CD14-positive monocyte (primary cell): ENCODE measurements around the gene RNF212. TPM values are rescaled to one million over a fixed set of nuclear protein-coding genes. Genes with fewer than 3 reads are reported as not detected.

Experiments
- DNase-seq, 3 donors: peaks; one replicate each; pipeline ENCODE4 v3.0.0-alpha.2; 2011 to 2022
- H2AFZ ChIP-seq: 2 replicates; pipeline ENCODE4 v1.6.0; 2012; ENCODE audit warnings: mild to moderate bottlenecking, low read depth, low read length, inconsistent platforms; ENCODE audit not compliant: insufficient read depth, poor library complexity, severe bottlenecking
- H3K27ac ChIP-seq, 2 donors: 1 replicate in 1 of 2; 2 replicates in 1 of 2; pipeline ENCODE4 v1.5.1; 2012 to 2013; ENCODE audit warnings: low read length in 2 of 2, control low read depth in 1 of 2, inconsistent platforms in 1 of 2, low read depth in 1 of 2, mild to moderate bottlenecking in 1 of 2
- H3K27me3 ChIP-seq, 2 donors: one replicate each; pipeline versions ENCODE4 v1.6.0 to v1.6.1; 2011 to 2013; ENCODE audit warnings: low read length in 2 of 2; ENCODE audit not compliant: control insufficient read depth in 2 of 2, insufficient read depth in 2 of 2
- H3K36me3 ChIP-seq, 2 donors: replicated peaks in 1 of 2; 1 replicate in 1 of 2; 2 replicates in 1 of 2; pipeline versions ENCODE4 v1.5.1 to v1.6.1; 2012 to 2013; ENCODE audit warnings: low read length in 2 of 2, control low read depth in 1 of 2, inconsistent platforms in 1 of 2, mild to moderate bottlenecking in 1 of 2; ENCODE audit not compliant: insufficient read depth in 2 of 2, control insufficient read depth in 1 of 2
- H3K4me1 ChIP-seq, 2 donors: 1 replicate in 1 of 2; 2 replicates in 1 of 2; pipeline versions ENCODE4 v1.5.1 to v1.6.1; 2012 to 2013; ENCODE audit warnings: low read length in 2 of 2, control low read depth in 1 of 2, inconsistent platforms in 1 of 2, mild to moderate bottlenecking in 1 of 2, moderate library complexity in 1 of 2; ENCODE audit not compliant: insufficient read depth in 2 of 2, control insufficient read depth in 1 of 2
- H3K4me2 ChIP-seq: replicated peaks from 2 replicates; pipeline ENCODE3; 2012; ENCODE audit warnings: low read length, moderate library complexity, mild to moderate bottlenecking; ENCODE audit not compliant: poor library complexity, severe bottlenecking; ENCODE audit errors: extremely low read depth
- H3K4me3 ChIP-seq, 3 experiments: fragments of 200-600 bp in 1 of 3; sonication (generic) in 1 of 3; replicated peaks in 1 of 3; 1 replicate in 2 of 3; 2 replicates in 1 of 3; pipeline ENCODE4 v1.5.1; 2011 to 2013; ENCODE audit warnings: low read length in 3 of 3, mild to moderate bottlenecking in 3 of 3, control low read depth in 2 of 3, low read depth in 2 of 3, inconsistent platforms in 1 of 3, moderate library complexity in 1 of 3
- H3K79me2 ChIP-seq: 2 replicates; pipeline ENCODE4 v1.6.0; 2012; ENCODE audit warnings: mild to moderate bottlenecking, control low read depth, inconsistent platforms, low read length, moderate library complexity; ENCODE audit not compliant: insufficient read depth
- H3K9ac ChIP-seq: 2 replicates; pipeline ENCODE4 v1.6.0; 2017; ENCODE audit warnings: low read length, mild to moderate bottlenecking; ENCODE audit not compliant: insufficient read depth, poor library complexity, severe bottlenecking
- H3K9me3 ChIP-seq, 2 donors: replicated peaks in 1 of 2; 1 replicate in 1 of 2; 2 replicates in 1 of 2; pipeline versions ENCODE4 v1.5.1 to v1.6.1; 2012 to 2013; ENCODE audit warnings: low read length in 2 of 2, control low read depth in 1 of 2; ENCODE audit not compliant: control insufficient read depth in 1 of 2, insufficient read depth in 1 of 2
- H4K20me1 ChIP-seq: 2 replicates; pipeline ENCODE4 v1.6.0; 2012; ENCODE audit warnings: mild to moderate bottlenecking, low read length, control low read depth, moderate library complexity; ENCODE audit not compliant: insufficient read depth
- H3K27ac Mint-ChIP-seq, 7 donors: one replicate each; pipeline ENCODE4 v1.8.0; 2020; ENCODE audit warnings: mild to moderate bottlenecking in 7 of 7, mixed read lengths in 7 of 7, moderate library complexity in 6 of 7, inconsistent platforms in 2 of 7
- H3K27me3 Mint-ChIP-seq, 3 donors: one replicate each; pipeline ENCODE4 v1.8.0; 2021 to 2022; ENCODE audit warnings: low read depth in 3 of 3, mild to moderate bottlenecking in 3 of 3, mixed read lengths in 3 of 3, moderate library complexity in 3 of 3, inconsistent platforms in 1 of 3
- H3K36me3 Mint-ChIP-seq, 2 donors: one replicate each; pipeline ENCODE4 v1.8.0; 2020; ENCODE audit warnings: mixed read lengths in 2 of 2, inconsistent platforms in 1 of 2, mild to moderate bottlenecking in 1 of 2
- H3K4me1 Mint-ChIP-seq: one replicate; pipeline ENCODE4 v1.8.0; 2020; ENCODE audit warnings: mild to moderate bottlenecking, mixed read lengths
- H3K4me3 Mint-ChIP-seq, 2 donors: one replicate each; pipeline ENCODE4 v1.8.0; 2020; ENCODE audit warnings: mild to moderate bottlenecking in 2 of 2, mixed read lengths in 2 of 2, moderate library complexity in 1 of 2
- H3K9me3 Mint-ChIP-seq, 7 donors: one replicate each; pipeline ENCODE4 v1.8.0; 2020 to 2022; ENCODE audit warnings: mixed read lengths in 7 of 7, mild to moderate bottlenecking in 6 of 7, moderate library complexity in 6 of 7, inconsistent platforms in 2 of 7
- CTCF ChIP-seq: fragments of 200-600 bp; IDR thresholded peaks from one replicate; pipeline ENCODE4 v1.8.0; 2022; ENCODE audit warnings: antibody characterized with exemption, mild to moderate bottlenecking
- WGBS: methylation state at CpG from one replicate; pipeline ENCODE4 v1.1.5; 2013; ENCODE audit warnings: missing lambda C conversion rate; ENCODE audit not compliant: insufficient coverage; 5-methylcytosine and 5-hydroxymethylcytosine counted together
- intact Hi-C, 2 donors: fragments of 100-400 bp; cut with micrococcal nuclease; formaldehyde crosslinking; loops; one replicate each; pipeline versions ENCODE4 v1.15.0 to v1.15.1; 2023
- polyA plus RNA-seq, 3 donors: library from polyadenylated mRNA; depleted of rRNA in 1 of 3; unstranded in 2 of 3; stranded (reverse) in 1 of 3; fragments of 300-500 nt in 2 of 3; fragments of >200 nt in 1 of 3; fragmentation: Illumina TruSeq in 2 of 3; gene quantifications; 1 replicate in 2 of 3; 2 replicates in 1 of 3; pipeline ENCODE4 v1.2.3, GENCODE V29; 2012 to 2021

The RNF212 gene
- polyA plus RNA-seq, 3 donors: 0.17 to 0.83 TPM; not detected in 1

- intact Hi-C loops: no loop called here
- H3K9me3 Mint-ChIP-seq: peaks cover 5 to 27% (median 15%) of the 10 kb centered on the region in 7 donors
- peaks cover 0 to 7% of the 10 kb centered on the region in 2 donors for H3K36me3 Mint-ChIP-seq
- TF ChIP-seq CTCF: no peak
- DNase-seq: no peak
- H3K4me1 Mint-ChIP-seq: peaks cover 27% of the 10 kb centered on the region
- Histone ChIP-seq H3K4me1 (peaks cover 17 to 31% of the 10 kb centered on the region in 2 donors), H3K27ac (no peak overlapping the region), H3K9ac (no peak overlapping the region), H3K4me2 (no peak overlapping the region), H3K27me3 (peaks cover 0 to 16% of the 10 kb centered on the region in 2 donors), H3K4me3 (no peak overlapping the region), H3K36me3 (no peaks in the 10 kb centered on the region), H3K79me2 (no peaks in the 10 kb centered on the region), H4K20me1 (no peaks in the 10 kb centered on the region), H3K9me3 (peaks cover 9 to 18% of the 10 kb centered on the region in 2 donors), H2AFZ (no peak overlapping the region)
- no peak overlapping the region for H3K4me3 Mint-ChIP-seq
- WGBS: 92% methylated on average over 12 of the region's 14 CpGs
- peaks cover 7 to 53% (median 28%) of the 10 kb centered on the region in 3 donors for H3K27me3 Mint-ChIP-seq
- H3K27ac Mint-ChIP-seq: peak overlapping the region in 4 of 7 donors; percentile 0 to 46 (median 38)
Observed at GRCh38 chr4:1045193-1045594, 68.2 kb downstream of the RNF212 start.

GRCh38 chr4:1044469-1045192 lies 68.7 kb downstream of the RNF212 start:
- H3K4me1 Mint-ChIP-seq: peaks cover 27% of the 10 kb centered on the region
- Histone ChIP-seq H2AFZ (no peak overlapping the region), H3K4me1 (peaks cover 17 to 31% of the 10 kb centered on the region in 2 donors), H3K79me2 (no peaks in the 10 kb centered on the region), H3K9ac (peak overlapping the region; percentile 62), H3K27me3 (peaks cover 0 to 16% of the 10 kb centered on the region in 2 donors), H3K9me3 (peaks cover 6 to 15% of the 10 kb centered on the region in 2 donors), H3K27ac (peak overlapping the region in 1 of 2 donors; percentile 66), H3K4me3 (no peak overlapping the region), H3K4me2 (peak overlapping the region; percentile 41), H4K20me1 (no peaks in the 10 kb centered on the region), H3K36me3 (no peaks in the 10 kb centered on the region)
- WGBS: 92% methylated on average over 12 of the region's 12 CpGs
- intact Hi-C loops: loop anchor here in 1 of 2 donors (5.0 kb wide), 1 partner anchor 38 kb away; no protein-coding TSS in a partner anchor
- no peak for DNase-seq
- peaks cover 5 to 50% (median 24%) of the 10 kb centered on the region in 3 donors for H3K27me3 Mint-ChIP-seq
- peak overlapping the region in 1 of 2 donors; percentile 30 for H3K4me3 Mint-ChIP-seq
- peak overlapping the region in 5 of 7 donors; percentile 43 to 69 (median 66) for H3K27ac Mint-ChIP-seq
- peaks cover 5 to 21% (median 11%) of the 10 kb centered on the region in 7 donors for H3K9me3 Mint-ChIP-seq
- peaks cover 0 to 7% of the 10 kb centered on the region in 2 donors for H3K36me3 Mint-ChIP-seq
- no peak for TF ChIP-seq CTCF
